Chondrocyte (in vitro differentiated cells): ENCODE measurements around the gene AAGAB. TPM values are rescaled to one million over a fixed set of nuclear protein-coding genes. Genes with fewer than 3 reads are reported as not detected.

ENCODE experiments used
- DNase-seq: peaks from one replicate; pipeline ENCODE4 v3.0.0; 2021; ENCODE audit warnings: mixed read lengths, low spot score
- H3K27ac Mint-ChIP-seq: one replicate; pipeline ENCODE4 v1.8.0; 2021; ENCODE audit warnings: mild to moderate bottlenecking, moderate library complexity, mixed read lengths; ENCODE audit not compliant: unreplicated experiment
- H3K27me3 Mint-ChIP-seq: 2 replicates; pipeline ENCODE4 v1.8.0; 2021; ENCODE audit warnings: low read depth, mixed read lengths
- H3K36me3 Mint-ChIP-seq: 2 replicates; pipeline ENCODE4 v1.8.0; 2021; ENCODE audit warnings: low read depth, mixed read lengths
- H3K4me1 Mint-ChIP-seq: 2 replicates; pipeline ENCODE4 v1.8.0; 2021; ENCODE audit warnings: low read depth, mild to moderate bottlenecking, mixed read lengths
- H3K4me3 Mint-ChIP-seq: one replicate; pipeline ENCODE4 v1.8.0; 2021; ENCODE audit warnings: mild to moderate bottlenecking, moderate library complexity, mixed read lengths; ENCODE audit not compliant: unreplicated experiment
- H3K9me3 Mint-ChIP-seq: 2 replicates; pipeline ENCODE4 v1.8.0; 2021; ENCODE audit warnings: low read depth, mixed read lengths
- CTCF ChIP-seq: fragments of 200-600 bp; sonication (generic); IDR thresholded peaks from 2 replicates; pipeline ENCODE4 v1.5.0; 2021; ENCODE audit warnings: antibody characterized with exemption, mild to moderate bottlenecking, moderate library complexity
- total RNA-seq: library from RNA; stranded (reverse); gene quantifications from 3 replicates; pipeline ENCODE4 v1.2.1, GENCODE V29; 2021

AAGAB gene
- total RNA-seq, 1 donor from 2014 or later = 32.0 TPM

- no peak overlapping the region for H3K4me3 Mint-ChIP-seq
- H3K27ac Mint-ChIP-seq = no peak overlapping the region
- TF ChIP-seq CTCF = no peak
- no peaks in the 10 kb centered on the region for H3K27me3 Mint-ChIP-seq
- no peak for DNase-seq
- peaks cover 39% of the 10 kb centered on the region for H3K36me3 Mint-ChIP-seq
- H3K9me3 Mint-ChIP-seq = no peaks in the 10 kb centered on the region
- H3K4me1 Mint-ChIP-seq = peaks cover 46% of the 10 kb centered on the region
These were observed 84.1 kb downstream of the AAGAB start for GRCh38 chr15:67170143-67170925.

GRCh38 chr15:67168694-67169093 lies 85.8 kb downstream of the AAGAB start:
- H3K36me3 Mint-ChIP-seq = peaks cover 30% of the 10 kb centered on the region
- H3K9me3 Mint-ChIP-seq = no peaks in the 10 kb centered on the region
- no peaks in the 10 kb centered on the region for H3K27me3 Mint-ChIP-seq
- no peak overlapping the region for H3K4me3 Mint-ChIP-seq
- peaks cover 56% of the 10 kb centered on the region for H3K4me1 Mint-ChIP-seq
- no peak for DNase-seq
- peak overlapping the region; percentile 56 for H3K27ac Mint-ChIP-seq
- no peak for TF ChIP-seq CTCF

GRCh38 chr15:67167091-67167490 lies 87.4 kb downstream of the AAGAB start:
- no peaks in the 10 kb centered on the region for H3K9me3 Mint-ChIP-seq
- H3K27me3 Mint-ChIP-seq = no peaks in the 10 kb centered on the region
- peaks cover 66% of the 10 kb centered on the region for H3K4me1 Mint-ChIP-seq
- H3K4me3 Mint-ChIP-seq = no peak overlapping the region
- TF ChIP-seq CTCF = no peak
- H3K27ac Mint-ChIP-seq = peak overlapping the region; percentile 77
- peaks cover 18% of the 10 kb centered on the region for H3K36me3 Mint-ChIP-seq
- DNase-seq = no peak

GRCh38 chr15:67166280-67167009 lies 88.0 kb downstream of the AAGAB start:
- Mint-ChIP-seq H3K4me3 (no peak overlapping the region), H3K4me1 (peaks cover 63% of the 10 kb centered on the region), H3K27ac (peak overlapping the region; percentile 93), H3K27me3 (no peaks in the 10 kb centered on the region), H3K9me3 (no peaks in the 10 kb centered on the region), H3K36me3 (peaks cover 17% of the 10 kb centered on the region)
- TF ChIP-seq CTCF = no peak
- no peak for DNase-seq
